GM18907 (cell line): ENCODE results near the gene KCNV2.
"Not testable (repeated sequence)": the region's sequence is repeated elsewhere in the genome, so short reads cannot be mapped to it uniquely, and the experiment has no call there.

Experiments used
- ATAC-seq: cut with Tn5 transposase; IDR thresholded peaks from one replicate; pipeline ENCODE4 v1.9.1; 2021; ENCODE audit warnings: mild to moderate bottlenecking, moderate library complexity; ENCODE audit not compliant: unreplicated experiment

Gene KCNV2

GRCh38 chr9:2717385-2717784 is at the start of gene KCNV2:
Gene KCNV2, plus strand, starts transcription at chr9:2717510. Its CDS starts 230 bp downstream, at chr9:2717740.
- ATAC-seq: no peak

DNA sequence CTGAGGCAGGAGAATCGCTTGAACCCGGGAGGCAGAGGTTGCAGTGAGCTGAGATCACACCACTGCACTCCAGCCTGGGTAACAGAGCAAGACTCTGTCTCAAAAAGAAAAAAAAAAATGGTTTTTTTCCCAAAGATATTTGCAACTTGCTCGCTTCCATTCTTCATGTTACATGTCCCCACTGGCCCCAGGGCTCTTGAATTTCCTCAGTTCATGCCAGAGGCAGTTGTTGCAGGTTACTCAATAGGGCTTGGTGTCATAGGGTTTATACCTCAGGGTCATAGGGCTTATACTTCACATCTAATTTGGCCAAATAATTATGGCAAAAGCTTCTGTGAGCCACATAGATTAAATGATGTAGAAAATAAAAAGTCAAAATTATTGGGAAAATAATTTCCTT is 44.1 kb upstream of the KCNV2 start:
- ATAC-seq: no peak

DNA sequence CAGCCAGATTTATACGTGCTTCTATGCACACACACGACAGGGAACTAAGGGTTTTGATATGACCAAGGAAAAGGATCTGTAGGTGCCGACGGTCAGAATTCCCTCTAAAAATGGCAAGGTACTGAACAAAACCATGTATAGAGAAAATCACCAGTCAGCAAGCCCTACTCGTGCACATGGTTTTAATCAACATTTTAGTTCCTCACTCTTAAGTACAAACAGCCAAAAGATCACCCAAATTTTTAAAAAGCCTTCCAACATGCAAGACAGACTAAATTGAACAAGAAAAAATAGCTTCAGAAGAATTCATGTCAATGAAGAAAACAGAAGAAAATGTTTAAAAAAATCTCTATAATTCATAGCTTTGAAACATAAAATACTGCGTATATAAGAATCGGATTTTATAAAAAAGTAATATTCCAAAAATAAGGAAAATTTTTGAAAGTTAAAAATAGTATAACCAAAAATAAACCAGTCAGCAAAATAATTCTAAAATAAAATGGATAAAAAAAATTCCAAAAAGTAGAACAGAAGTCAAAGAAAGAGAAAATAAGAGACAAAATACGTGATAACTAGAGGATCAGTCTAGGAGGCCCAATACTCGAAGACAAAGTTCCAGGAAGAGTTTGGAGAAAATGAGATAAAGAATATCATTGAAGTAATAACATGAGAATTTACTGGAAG is 43.0 kb upstream of the KCNV2 start:
- no peak for ATAC-seq

GRCh38 chr9:2675834-2676233 is 41.5 kb upstream of the KCNV2 start:
- no peak for ATAC-seq

DNA sequence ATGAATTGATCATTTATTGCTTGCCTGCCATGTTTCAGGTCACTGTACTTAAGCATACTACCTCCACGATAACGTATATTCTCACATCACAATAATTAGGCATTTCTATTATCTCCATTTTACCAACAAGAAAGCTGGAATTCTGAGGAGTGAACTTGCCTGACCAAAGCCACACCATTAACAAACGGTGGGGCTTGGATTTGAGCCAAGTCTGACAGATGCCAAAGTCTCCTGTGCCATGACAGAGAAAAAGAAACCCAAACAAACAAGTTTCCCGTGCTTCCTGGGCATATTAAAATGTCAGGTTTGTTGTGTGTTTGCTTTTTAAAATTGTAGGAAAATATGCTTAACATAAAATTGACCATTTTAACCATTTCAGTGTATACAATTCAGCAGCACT is 40.8 kb upstream of the KCNV2 start:
- no peak for ATAC-seq

- no peak for ATAC-seq
These were observed 39.1 kb upstream of the KCNV2 start for GRCh38 chr9:2677915-2678889.

DNA sequence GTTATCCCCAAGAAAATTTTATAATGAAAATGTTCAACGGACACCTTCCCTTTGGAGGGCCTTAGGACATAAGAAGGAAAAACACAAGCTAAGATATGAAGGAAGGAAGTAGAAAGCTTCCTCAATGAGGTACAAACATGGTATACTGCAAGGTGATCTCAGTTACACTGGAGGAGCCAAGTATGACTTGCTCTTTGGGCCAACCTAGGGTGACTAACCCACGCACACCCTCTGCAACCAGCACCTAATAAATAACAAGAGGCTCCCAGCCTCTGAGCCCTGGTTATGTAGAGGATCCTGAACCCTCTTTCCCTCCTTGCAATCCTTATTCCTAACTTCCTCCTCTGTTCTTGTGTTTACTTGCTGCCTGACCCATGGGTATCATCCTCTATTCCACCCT is 38.3 kb upstream of the KCNV2 start:
- no peak for ATAC-seq

DNA sequence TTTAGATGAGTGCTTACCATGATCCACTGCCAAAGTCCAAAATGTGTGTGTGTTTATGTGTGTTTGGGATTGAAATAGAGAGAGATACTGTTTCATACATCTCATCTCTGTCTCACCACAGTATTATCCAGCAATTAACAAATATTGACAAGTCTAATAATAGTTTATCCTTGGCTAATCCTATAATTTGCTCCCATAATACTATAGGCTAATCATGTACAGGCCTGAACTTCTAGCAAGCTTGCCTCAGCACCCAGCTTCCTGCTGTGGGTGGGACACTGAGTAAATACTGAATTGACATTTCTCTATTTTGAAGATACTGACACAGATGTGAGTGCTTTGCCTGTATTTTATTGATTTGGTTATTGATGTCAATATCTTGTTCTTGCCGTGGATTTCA is 35.3 kb upstream of the KCNV2 start:
- no peak for ATAC-seq

GRCh38 chr9:2686911-2687310 is 30.4 kb upstream of the KCNV2 start:
- no peak for ATAC-seq

GRCh38 chr9:2688636-2689035 is 28.7 kb upstream of the KCNV2 start:
- ATAC-seq: no peak

DNA sequence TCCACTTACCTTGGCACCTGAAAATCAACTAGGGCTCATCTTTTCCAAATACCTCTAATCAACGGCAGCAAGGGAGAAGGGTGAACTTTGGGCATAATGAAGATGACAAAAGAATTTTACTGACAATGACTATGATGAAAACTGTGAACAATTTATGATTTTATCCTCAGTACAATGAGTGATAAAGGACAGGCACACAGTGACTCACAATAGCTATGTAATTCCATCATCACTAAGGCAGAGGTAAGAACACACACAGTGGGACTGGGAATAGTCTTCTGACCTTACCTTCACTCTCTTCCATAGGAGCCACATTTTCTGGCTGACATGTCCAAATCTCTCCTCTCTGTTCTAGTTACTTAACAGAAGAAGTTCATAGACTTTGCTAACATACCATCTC is 26.1 kb upstream of the KCNV2 start:
- ATAC-seq: no peak

DNA sequence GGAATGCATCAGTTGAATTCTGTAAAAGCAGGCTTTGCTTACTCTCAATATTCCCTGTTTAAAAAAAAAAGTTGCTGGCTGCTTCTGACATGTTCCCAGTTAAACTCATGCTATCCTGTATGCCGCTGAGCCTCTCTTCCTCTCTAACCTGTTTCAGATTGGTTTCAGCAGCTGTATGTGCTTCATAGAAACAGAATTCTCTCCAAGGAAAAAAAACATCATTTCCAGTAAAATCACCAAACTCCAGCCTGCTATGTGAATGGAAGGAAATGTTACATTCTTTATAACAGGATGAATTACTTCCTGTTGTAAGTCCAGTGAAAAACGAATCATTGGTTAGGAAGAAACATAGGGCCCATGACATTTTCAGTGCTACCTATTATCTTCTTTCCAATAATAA is 25.7 kb upstream of the KCNV2 start:
- ATAC-seq: no peak

DNA sequence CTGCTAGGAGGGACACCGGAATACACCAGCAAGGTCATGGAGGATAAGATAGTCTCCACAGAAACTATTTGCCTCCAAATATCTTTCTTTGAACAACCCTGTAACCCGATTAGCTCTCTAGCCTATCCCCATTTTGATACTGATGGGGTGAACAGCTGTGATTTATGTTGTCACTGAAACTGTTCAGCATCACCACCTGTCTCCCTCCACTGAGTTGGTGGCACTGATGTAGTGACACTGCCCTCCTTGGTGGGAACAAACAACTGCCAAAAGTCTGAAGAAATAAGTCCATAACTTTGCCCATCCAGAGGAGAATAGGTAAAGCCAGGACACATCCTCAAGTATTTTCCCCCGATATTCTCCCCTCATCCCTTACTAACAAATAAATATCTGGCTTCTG is 24.3 kb upstream of the KCNV2 start:
- no peak for ATAC-seq

DNA sequence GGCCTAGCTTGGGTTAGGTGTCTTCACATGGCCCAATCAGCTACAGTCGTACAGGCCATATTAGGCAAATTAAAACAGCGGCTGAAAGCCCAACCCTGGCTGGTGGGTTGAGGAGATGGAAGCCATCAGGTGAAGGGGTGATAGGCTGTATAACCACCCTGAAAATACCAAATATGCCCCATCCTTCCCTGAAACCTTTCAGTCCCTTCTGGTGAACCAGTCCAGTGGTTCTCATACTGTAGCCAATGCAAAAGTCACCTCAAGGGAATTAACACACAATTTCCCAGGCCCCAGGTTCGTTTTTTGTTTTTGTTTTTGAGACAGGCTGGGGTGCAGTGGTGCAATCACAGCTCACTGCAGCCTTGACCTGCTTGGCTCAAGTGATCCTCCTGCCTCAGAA is 19.8 kb upstream of the KCNV2 start:
- ATAC-seq: peak; percentile 90

DNA sequence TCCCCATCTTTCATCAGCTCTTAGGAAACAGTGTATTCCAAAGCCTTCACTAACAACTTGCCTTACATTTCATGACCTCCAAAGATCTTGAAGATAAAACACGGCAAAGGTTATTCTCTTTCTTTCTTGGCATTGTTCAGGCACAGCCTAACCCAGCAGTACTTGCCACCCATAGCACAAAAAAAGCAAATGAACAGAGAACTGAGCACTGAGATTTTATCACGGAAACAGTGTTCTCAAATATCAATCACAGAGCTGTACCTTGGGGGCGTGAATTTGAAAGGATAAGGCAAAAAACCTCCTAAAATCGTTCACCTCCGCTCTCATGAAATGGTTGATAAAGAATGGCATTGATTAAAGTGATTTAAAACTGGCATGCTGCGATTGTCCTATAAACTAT is 16.9 kb upstream of the KCNV2 start:
- no peak for ATAC-seq

GRCh38 chr9:2700909-2701550 is 16.3 kb upstream of the KCNV2 start:
- ATAC-seq: no peak

- no peak for ATAC-seq
These were observed 12.8 kb upstream of the KCNV2 start for GRCh38 chr9:2704504-2704903.

GRCh38 chr9:2707256-2707655 is 10.1 kb upstream of the KCNV2 start:
- not testable (repeated sequence) for ATAC-seq

- ATAC-seq: peak; percentile 62
These were observed 7.6 kb upstream of the KCNV2 start for GRCh38 chr9:2709645-2710101.

DNA sequence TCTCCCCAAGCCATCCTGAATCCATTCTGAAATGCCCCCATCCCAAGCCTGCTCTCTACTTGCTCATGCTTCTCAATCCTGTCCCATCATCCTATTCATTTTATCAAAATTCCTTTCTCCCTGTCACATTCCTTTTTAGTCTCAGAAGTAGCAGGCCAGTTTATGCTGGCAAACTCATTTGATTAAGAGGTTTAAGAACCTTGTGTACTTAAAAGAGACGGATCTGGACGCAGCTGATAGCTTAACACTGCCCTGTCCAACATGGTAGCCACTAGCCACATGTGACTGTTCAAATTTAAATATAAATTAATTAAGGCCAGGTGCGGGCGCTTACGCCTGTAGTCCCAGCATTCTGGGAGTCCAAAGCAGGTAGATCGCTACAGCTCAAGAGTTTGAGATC is 5.6 kb upstream of the KCNV2 start:
- no peak for ATAC-seq

- no peak for ATAC-seq
These were observed 839 bp downstream of the KCNV2 start for GRCh38 chr9:2718001-2718697.
